ENCODE data around the gene CARS1.

The CARS1 gene

GRCh38 chr11:3049430-3050243, 7.6 kb downstream of the CARS1 start:
- H3K9me3 ChIP-seq (ENCODE audit: control insufficient read depth, low read length): no peaks in the 10 kb centered on the region
- peaks cover 16% of the 10 kb centered on the region for H3K4me1 ChIP-seq (ENCODE audit: control insufficient read depth, insufficient read depth, low read length, poor library complexity, severe bottlenecking)
- H3K4me3 ChIP-seq (ENCODE audit: insufficient read depth, low read depth, low read length, poor library complexity, severe bottlenecking): no peak overlapping the region
- peaks cover 30% of the 10 kb centered on the region for H3K36me3 ChIP-seq (ENCODE audit: control insufficient read depth, insufficient read depth, low read length)
- no peaks in the 10 kb centered on the region for H3K27me3 ChIP-seq (replicated peaks; ENCODE audit: control insufficient read depth, insufficient read depth, low read length, poor library complexity, severe bottlenecking)
- H3K27ac ChIP-seq (ENCODE audit: insufficient read depth, low read length, poor library complexity, severe bottlenecking): peak overlapping the region; percentile 71
- peak; percentile 65 to 74 (median 74) for DNase-seq

- Histone ChIP-seq H3K27ac (ENCODE audit: insufficient read depth, low read length, poor library complexity, severe bottlenecking) (no peak overlapping the region), H3K36me3 (ENCODE audit: control insufficient read depth, insufficient read depth, low read length) (peaks cover 30% of the 10 kb centered on the region), H3K27me3 (replicated peaks; ENCODE audit: control insufficient read depth, insufficient read depth, low read length, poor library complexity, severe bottlenecking) (no peaks in the 10 kb centered on the region), H3K4me1 (ENCODE audit: control insufficient read depth, insufficient read depth, low read length, poor library complexity, severe bottlenecking) (peaks cover 15% of the 10 kb centered on the region), H3K9me3 (ENCODE audit: control insufficient read depth, low read length) (no peaks in the 10 kb centered on the region), H3K4me3 (ENCODE audit: insufficient read depth, low read depth, low read length, poor library complexity, severe bottlenecking) (no peak overlapping the region)
- no peak for DNase-seq
These were observed 9.6 kb downstream of the CARS1 start for GRCh38 chr11:3047637-3048036.

- Histone ChIP-seq H3K4me3 (ENCODE audit: insufficient read depth, low read depth, low read length, poor library complexity, severe bottlenecking) (no peak overlapping the region), H3K36me3 (ENCODE audit: control insufficient read depth, insufficient read depth, low read length) (peaks cover 32% of the 10 kb centered on the region), H3K9me3 (ENCODE audit: control insufficient read depth, low read length) (no peaks in the 10 kb centered on the region), H3K4me1 (ENCODE audit: control insufficient read depth, insufficient read depth, low read length, poor library complexity, severe bottlenecking) (peaks cover 15% of the 10 kb centered on the region), H3K27ac (ENCODE audit: insufficient read depth, low read length, poor library complexity, severe bottlenecking) (no peak overlapping the region), H3K27me3 (replicated peaks; ENCODE audit: control insufficient read depth, insufficient read depth, low read length, poor library complexity, severe bottlenecking) (no peaks in the 10 kb centered on the region)
- no peak for DNase-seq
These were observed 10.6 kb downstream of the CARS1 start for GRCh38 chr11:3046641-3047040.

- H3K27me3 ChIP-seq (replicated peaks; ENCODE audit: control insufficient read depth, insufficient read depth, low read length, poor library complexity, severe bottlenecking): no peaks in the 10 kb centered on the region
- H3K4me1 ChIP-seq (ENCODE audit: control insufficient read depth, insufficient read depth, low read length, poor library complexity, severe bottlenecking): peaks cover 15% of the 10 kb centered on the region
- no peak overlapping the region for H3K4me3 ChIP-seq (ENCODE audit: insufficient read depth, low read depth, low read length, poor library complexity, severe bottlenecking)
- DNase-seq: no peak
- H3K36me3 ChIP-seq (ENCODE audit: control insufficient read depth, insufficient read depth, low read length): peaks cover 36% of the 10 kb centered on the region
- H3K27ac ChIP-seq (ENCODE audit: insufficient read depth, low read length, poor library complexity, severe bottlenecking): no peak overlapping the region
- H3K9me3 ChIP-seq (ENCODE audit: control insufficient read depth, low read length): no peaks in the 10 kb centered on the region
These were observed 11.0 kb downstream of the CARS1 start for GRCh38 chr11:3046190-3046589.

GRCh38 chr11:3044915-3045314, 12.3 kb downstream of the CARS1 start:
- H3K27ac ChIP-seq (ENCODE audit: insufficient read depth, low read length, poor library complexity, severe bottlenecking): no peak overlapping the region
- H3K4me1 ChIP-seq (ENCODE audit: control insufficient read depth, insufficient read depth, low read length, poor library complexity, severe bottlenecking): peaks cover 8% of the 10 kb centered on the region
- no peak overlapping the region for H3K4me3 ChIP-seq (ENCODE audit: insufficient read depth, low read depth, low read length, poor library complexity, severe bottlenecking)
- no peaks in the 10 kb centered on the region for H3K27me3 ChIP-seq (replicated peaks; ENCODE audit: control insufficient read depth, insufficient read depth, low read length, poor library complexity, severe bottlenecking)
- H3K36me3 ChIP-seq (ENCODE audit: control insufficient read depth, insufficient read depth, low read length): peaks cover 45% of the 10 kb centered on the region
- no peak for DNase-seq
- H3K9me3 ChIP-seq (ENCODE audit: control insufficient read depth, low read length): no peaks in the 10 kb centered on the region

- no peaks in the 10 kb centered on the region for H3K9me3 ChIP-seq (ENCODE audit: control insufficient read depth, low read length)
- no peak overlapping the region for H3K27ac ChIP-seq (ENCODE audit: insufficient read depth, low read length, poor library complexity, severe bottlenecking)
- H3K4me3 ChIP-seq (ENCODE audit: insufficient read depth, low read depth, low read length, poor library complexity, severe bottlenecking): no peak overlapping the region
- peaks cover 51% of the 10 kb centered on the region for H3K36me3 ChIP-seq (ENCODE audit: control insufficient read depth, insufficient read depth, low read length)
- no peaks in the 10 kb centered on the region for H3K4me1 ChIP-seq (ENCODE audit: control insufficient read depth, insufficient read depth, low read length, poor library complexity, severe bottlenecking)
- H3K27me3 ChIP-seq (replicated peaks; ENCODE audit: control insufficient read depth, insufficient read depth, low read length, poor library complexity, severe bottlenecking): no peaks in the 10 kb centered on the region
- no peak for DNase-seq
These were observed 13.2 kb downstream of the CARS1 start for GRCh38 chr11:3044004-3044403.

GRCh38 chr11:3043315-3043871, 13.8 kb downstream of the CARS1 start:
- Histone ChIP-seq H3K4me1 (ENCODE audit: control insufficient read depth, insufficient read depth, low read length, poor library complexity, severe bottlenecking) (no peaks in the 10 kb centered on the region), H3K27me3 (replicated peaks; ENCODE audit: control insufficient read depth, insufficient read depth, low read length, poor library complexity, severe bottlenecking) (no peaks in the 10 kb centered on the region), H3K36me3 (ENCODE audit: control insufficient read depth, insufficient read depth, low read length) (peaks cover 57% of the 10 kb centered on the region), H3K9me3 (ENCODE audit: control insufficient read depth, low read length) (no peaks in the 10 kb centered on the region), H3K4me3 (ENCODE audit: insufficient read depth, low read depth, low read length, poor library complexity, severe bottlenecking) (no peak overlapping the region), H3K27ac (ENCODE audit: insufficient read depth, low read length, poor library complexity, severe bottlenecking) (no peak overlapping the region)
- no peak for DNase-seq

GRCh38 chr11:3042496-3043314, 14.5 kb downstream of the CARS1 start:
- Histone ChIP-seq H3K9me3 (ENCODE audit: control insufficient read depth, low read length) (no peaks in the 10 kb centered on the region), H3K36me3 (ENCODE audit: control insufficient read depth, insufficient read depth, low read length) (peaks cover 62% of the 10 kb centered on the region), H3K4me3 (ENCODE audit: insufficient read depth, low read depth, low read length, poor library complexity, severe bottlenecking) (no peak overlapping the region), H3K27ac (ENCODE audit: insufficient read depth, low read length, poor library complexity, severe bottlenecking) (no peak overlapping the region), H3K4me1 (ENCODE audit: control insufficient read depth, insufficient read depth, low read length, poor library complexity, severe bottlenecking) (no peaks in the 10 kb centered on the region), H3K27me3 (replicated peaks; ENCODE audit: control insufficient read depth, insufficient read depth, low read length, poor library complexity, severe bottlenecking) (no peaks in the 10 kb centered on the region)
- DNase-seq: no peak

- Histone ChIP-seq H3K9me3 (ENCODE audit: control insufficient read depth, low read length) (no peaks in the 10 kb centered on the region), H3K4me3 (ENCODE audit: insufficient read depth, low read depth, low read length, poor library complexity, severe bottlenecking) (no peak overlapping the region), H3K4me1 (ENCODE audit: control insufficient read depth, insufficient read depth, low read length, poor library complexity, severe bottlenecking) (peaks cover 3% of the 10 kb centered on the region), H3K27me3 (replicated peaks; ENCODE audit: control insufficient read depth, insufficient read depth, low read length, poor library complexity, severe bottlenecking) (no peaks in the 10 kb centered on the region), H3K27ac (ENCODE audit: insufficient read depth, low read length, poor library complexity, severe bottlenecking) (no peak overlapping the region), H3K36me3 (ENCODE audit: control insufficient read depth, insufficient read depth, low read length) (peaks cover 66% of the 10 kb centered on the region)
- DNase-seq: no peak
These were observed 15.4 kb downstream of the CARS1 start for GRCh38 chr11:3041699-3042441.

All from effector memory CD4-positive, alpha-beta T cell (primary cell).